Kidney (tissue), 14 donors: ENCODE measurements around the gene NUDCD3. TPM values are rescaled to one million over a fixed set of nuclear protein-coding genes. Genes with fewer than 3 reads are reported as not detected.

ENCODE experiments used
- DNase-seq, 5 donors: peaks; one replicate each; pipeline ENCODE4 v3.0.0-alpha.2; 2013 to 2020
- FAIRE-seq: peaks from 2 replicates; lab custom pipeline; 2012; peaks lifted over from hg19 to GRCh38; lab: Jason Lieb, UNC
- H3K27ac ChIP-seq, 2 donors: one replicate each; pipeline ENCODE4 v1.7.0; 2013; ENCODE audit warnings: low read depth in 2 of 2, low read length in 2 of 2, inconsistent platforms in 1 of 2
- H3K27me3 ChIP-seq: one replicate; pipeline ENCODE4 v1.7.1; 2013; ENCODE audit warnings: low read length, inconsistent platforms; ENCODE audit not compliant: control insufficient read depth, insufficient read depth
- H3K36me3 ChIP-seq, 3 donors: one replicate each; pipeline versions ENCODE4 v1.7.0 to v1.7.1; 2013; ENCODE audit warnings: low read length in 3 of 3, control low read depth in 1 of 3, inconsistent platforms in 1 of 3; ENCODE audit not compliant: insufficient read depth in 3 of 3, control insufficient read depth in 2 of 3
- H3K4me1 ChIP-seq, 3 donors: one replicate each; pipeline versions ENCODE4 v1.7.0 to v1.7.1; 2013; ENCODE audit warnings: low read length in 3 of 3, inconsistent platforms in 1 of 3, low read depth in 1 of 3; ENCODE audit not compliant: control insufficient read depth in 2 of 3, insufficient read depth in 2 of 3
- H3K4me3 ChIP-seq, 3 donors: one replicate each; pipeline versions ENCODE4 v1.7.0 to v1.8.1; 2013; ENCODE audit warnings: low read length in 3 of 3, control low read depth in 1 of 3, inconsistent platforms in 1 of 3
- H3K9ac ChIP-seq, 3 donors: one replicate each; pipeline versions ENCODE4 v1.7.0 to v1.7.1; 2013; ENCODE audit warnings: low read length in 3 of 3, control low read depth in 1 of 3, inconsistent platforms in 1 of 3
- H3K9me3 ChIP-seq, 3 donors: one replicate each; pipeline versions ENCODE4 v1.7.0 to v1.7.1; 2013; ENCODE audit warnings: low read length in 3 of 3, control low read depth in 1 of 3, inconsistent platforms in 1 of 3; ENCODE audit not compliant: control insufficient read depth in 2 of 3, insufficient read depth in 1 of 3
- intact Hi-C: fragments of 100-400 bp; cut with DNase I; formaldehyde crosslinking; loops from one replicate; pipeline ENCODE4 v1.11.1; 2022
- polyA plus RNA-seq: library from polyadenylated mRNA; stranded (reverse); fragments of 350-450 nt; fragmentation: Illumina TruSeq; extraction: RNeasy Lipid Tissue Mini Kit (QIAGEN cat#74804); gene quantifications from one replicate; pipeline ENCODE4 v1.2.3, GENCODE V29; 2014; ENCODE audit warnings: low read depth, low replicate concordance; ENCODE audit not compliant: insufficient read depth
- total RNA-seq: library from RNA; stranded (reverse); fragmentation: NEBNext Ultra II Directional; extraction: Animal tissue kit (Norgen Biotek cat#: 25700); gene quantifications from one replicate; pipeline ENCODE4 v1.2.1, GENCODE V29; 2021
- TF ChIP-seq, protein P1 (sequence below): IDR thresholded peaks from 3 replicates; pipeline ENCODE4 v1.5.1; 2012; ENCODE audit warnings: mild to moderate bottlenecking, moderate library complexity, borderline replicate concordance; ENCODE audit not compliant: insufficient read depth; ENCODE audit errors: extremely low read depth
- donor health status: control.
- donor health status: control.
- donor health status: control.
- donor health status: control.
- donor health status: control.
- donor health status: DM: yes; HTN: yes; CAD: no.
- donor health status: Normal renal cell carcinoma (clear cell type).

NUDCD3 gene
- total and polyA plus RNA-seq, 2 donors from 2014 or later, result 37.9 to 97.7 TPM

DNA sequence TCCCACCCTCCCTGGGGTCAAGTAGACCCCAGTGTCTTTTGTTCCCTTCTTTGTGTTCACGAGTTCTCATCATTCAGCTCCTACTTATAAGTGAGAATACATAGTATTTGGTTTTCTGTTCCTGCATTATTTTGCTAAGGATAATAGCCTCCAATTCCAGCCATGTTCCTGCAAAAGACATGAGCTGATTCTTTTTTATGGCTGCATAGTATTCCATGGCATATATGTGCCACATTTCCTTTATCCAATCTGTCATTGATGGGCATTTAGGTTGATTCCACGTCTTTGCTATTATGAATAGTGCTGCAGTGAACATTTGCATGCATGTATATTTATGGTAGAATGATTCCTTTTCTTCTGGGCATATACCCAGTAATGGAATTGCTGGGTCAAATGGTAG is 136.8 kb downstream of the NUDCD3 start:
- H3K4me1 ChIP-seq, result no peaks in the 10 kb centered on the region
- DNase-seq (no peak), FAIRE-seq (no peak)
- no peak overlapping the region for H3K4me3 ChIP-seq
- no peaks in the 10 kb centered on the region for H3K9me3 ChIP-seq
- no peaks in the 10 kb centered on the region for H3K27me3 ChIP-seq
- no peaks in the 10 kb centered on the region for H3K36me3 ChIP-seq
- no peak overlapping the region for H3K27ac ChIP-seq
- TF ChIP-seq, protein P1, sequence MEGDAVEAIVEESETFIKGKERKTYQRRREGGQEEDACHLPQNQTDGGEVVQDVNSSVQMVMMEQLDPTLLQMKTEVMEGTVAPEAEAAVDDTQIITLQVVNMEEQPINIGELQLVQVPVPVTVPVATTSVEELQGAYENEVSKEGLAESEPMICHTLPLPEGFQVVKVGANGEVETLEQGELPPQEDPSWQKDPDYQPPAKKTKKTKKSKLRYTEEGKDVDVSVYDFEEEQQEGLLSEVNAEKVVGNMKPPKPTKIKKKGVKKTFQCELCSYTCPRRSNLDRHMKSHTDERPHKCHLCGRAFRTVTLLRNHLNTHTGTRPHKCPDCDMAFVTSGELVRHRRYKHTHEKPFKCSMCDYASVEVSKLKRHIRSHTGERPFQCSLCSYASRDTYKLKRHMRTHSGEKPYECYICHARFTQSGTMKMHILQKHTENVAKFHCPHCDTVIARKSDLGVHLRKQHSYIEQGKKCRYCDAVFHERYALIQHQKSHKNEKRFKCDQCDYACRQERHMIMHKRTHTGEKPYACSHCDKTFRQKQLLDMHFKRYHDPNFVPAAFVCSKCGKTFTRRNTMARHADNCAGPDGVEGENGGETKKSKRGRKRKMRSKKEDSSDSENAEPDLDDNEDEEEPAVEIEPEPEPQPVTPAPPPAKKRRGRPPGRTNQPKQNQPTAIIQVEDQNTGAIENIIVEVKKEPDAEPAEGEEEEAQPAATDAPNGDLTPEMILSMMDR, result no peak
- intact Hi-C loops, result no loop called here
- no peak overlapping the region for H3K9ac ChIP-seq

DNA sequence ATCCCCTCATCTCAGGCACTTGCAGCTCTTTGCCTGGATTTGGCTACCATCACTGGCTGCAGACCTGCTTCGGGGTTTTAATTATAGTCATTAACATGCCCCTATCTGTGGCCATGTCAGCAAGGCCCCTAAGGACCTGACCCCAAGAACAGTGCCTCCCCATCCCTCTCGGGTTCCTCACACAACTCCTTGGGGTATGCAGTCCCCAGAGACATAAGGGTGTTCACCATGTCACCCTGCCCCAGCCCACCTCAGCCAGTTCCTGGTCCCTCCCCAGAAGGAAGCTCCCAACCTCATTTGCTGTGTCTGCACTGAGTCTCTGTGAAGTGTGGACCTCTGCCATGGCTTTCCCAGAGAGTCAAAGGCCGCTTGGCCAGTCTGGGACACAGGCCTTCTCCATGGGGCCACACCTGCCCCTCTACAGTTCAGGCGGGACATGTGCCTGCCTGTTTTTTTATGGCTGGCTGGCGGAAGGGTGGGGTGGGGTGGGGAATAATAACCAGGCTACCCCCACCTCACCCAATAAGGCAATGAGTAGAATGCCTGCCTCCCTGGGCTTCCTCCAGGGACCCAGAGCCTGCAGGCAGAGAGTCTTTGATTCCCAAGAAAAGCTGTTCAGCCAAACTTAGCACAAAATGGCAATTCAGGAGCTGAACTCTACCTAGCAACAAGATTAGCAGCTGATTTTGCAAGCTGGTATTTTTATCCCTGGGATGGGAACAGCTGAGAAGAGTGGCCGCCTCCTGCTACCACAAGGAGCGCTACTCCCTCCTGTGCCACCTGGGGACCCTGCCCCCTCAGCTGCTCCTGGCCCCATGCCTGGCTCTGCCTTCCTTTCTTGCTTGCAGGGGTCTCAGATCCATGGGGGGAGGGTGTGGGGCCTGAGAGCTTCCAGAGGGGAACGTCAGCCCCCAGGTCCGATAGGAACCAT is 141.3 kb downstream of the NUDCD3 start:
- no peaks in the 10 kb centered on the region for H3K27me3 ChIP-seq
- FAIRE-seq, result no peak

DNA sequence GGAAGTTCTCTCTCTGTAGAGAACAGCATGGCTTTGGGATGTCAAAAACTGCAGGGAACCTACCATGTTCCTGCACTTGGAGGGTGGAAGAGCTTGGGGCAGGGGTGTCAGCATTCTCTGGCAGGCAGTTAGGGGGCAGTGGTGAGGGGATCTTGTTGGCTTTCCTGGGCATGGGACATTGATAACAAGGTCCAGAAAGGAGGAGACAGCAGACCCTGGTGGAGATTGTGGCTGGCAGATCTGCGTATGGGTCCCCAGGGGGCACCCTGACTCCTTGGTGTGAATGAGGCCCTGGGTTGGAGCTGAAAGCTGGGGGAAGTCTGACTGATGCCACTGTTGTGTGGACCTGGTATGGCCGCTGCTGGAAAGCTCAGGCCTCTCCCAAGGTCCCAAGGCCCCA is 142.2 kb downstream of the NUDCD3 start:
- TF ChIP-seq, protein P1, result peak; percentile 25
- intact Hi-C loops, result no loop called here
- H3K36me3 ChIP-seq, result no peaks in the 10 kb centered on the region
- no peaks in the 10 kb centered on the region for H3K9me3 ChIP-seq
- no peaks in the 10 kb centered on the region for H3K4me1 ChIP-seq
- H3K27me3 ChIP-seq, result no peaks in the 10 kb centered on the region
- no peak overlapping the region for H3K27ac ChIP-seq
- FAIRE-seq (no peak), DNase-seq (no peak)
- H3K4me3 ChIP-seq, result no peak overlapping the region
- H3K9ac ChIP-seq, result no peak overlapping the region

More for the DNA sequence above, 141.3 kb downstream of the NUDCD3 start:
- TF ChIP-seq, protein P1, result no peak
- Histone ChIP-seq H3K36me3 (no peaks in the 10 kb centered on the region), H3K27ac (no peak overlapping the region), H3K9me3 (no peaks in the 10 kb centered on the region), H3K9ac (no peak overlapping the region), H3K4me3 (no peak overlapping the region), H3K4me1 (no peaks in the 10 kb centered on the region)
- intact Hi-C loops, result no loop called here
- no peak for DNase-seq
